ENCODE results near the gene ENTPD6.
"Not testable (repeated sequence)": the region's sequence is repeated elsewhere in the genome, so short reads cannot be mapped to it uniquely, and the experiment has no call there.

The ENTPD6 gene

GRCh38 chr20:25195014-25195961, at the start of gene ENTPD6:
Gene ENTPD6 (plus strand): TSS chr20:25195712. CDS start chr20:25206537, 10,825 bp downstream.
- peak; percentile 96 for DNase-seq (ENCODE audit: low read depth, low spot score)

- no peak for DNase-seq (ENCODE audit: low read depth, low spot score)
Observed at GRCh38 chr20:25146976-25147375, 48.5 kb upstream of the ENTPD6 start.

- no peak for DNase-seq (ENCODE audit: low read depth, low spot score)
Observed at GRCh38 chr20:25147716-25148115, 47.8 kb upstream of the ENTPD6 start.

- DNase-seq (ENCODE audit: low read depth, low spot score): peak; percentile 63
Observed at GRCh38 chr20:25148181-25148981, 47.1 kb upstream of the ENTPD6 start.

- no peak for DNase-seq (ENCODE audit: low read depth, low spot score)
Observed at GRCh38 chr20:25148982-25149846, 46.3 kb upstream of the ENTPD6 start.

- peak; percentile 67 for DNase-seq (ENCODE audit: low read depth, low spot score)
Observed at GRCh38 chr20:25150016-25150415, 45.5 kb upstream of the ENTPD6 start.

GRCh38 chr20:25158043-25158442, 37.5 kb upstream of the ENTPD6 start:
- DNase-seq (ENCODE audit: low read depth, low spot score): no peak

DNA sequence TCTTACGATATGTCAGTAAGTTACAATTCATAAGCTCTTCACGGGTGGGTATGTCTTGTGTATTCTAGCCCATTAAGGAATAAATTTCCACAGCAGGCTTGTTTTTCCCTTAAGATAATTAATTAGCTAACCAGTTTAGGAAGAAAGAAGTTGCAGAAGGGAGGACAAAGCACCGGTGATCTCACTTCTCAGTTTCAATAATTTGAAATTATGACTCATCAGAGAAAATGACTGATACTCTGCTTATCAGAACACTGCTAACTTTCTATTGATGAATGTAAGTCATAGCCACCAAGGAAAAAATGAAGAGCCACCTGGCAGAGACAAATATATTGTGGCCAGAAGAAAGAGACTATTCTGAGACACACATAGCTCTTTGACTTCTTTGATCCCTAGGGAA, 35.0 kb upstream of the ENTPD6 start:
- no peak for DNase-seq (ENCODE audit: low read depth, low spot score)

GRCh38 chr20:25160897-25161296, 34.6 kb upstream of the ENTPD6 start:
- DNase-seq (ENCODE audit: low read depth, low spot score): no peak

DNA sequence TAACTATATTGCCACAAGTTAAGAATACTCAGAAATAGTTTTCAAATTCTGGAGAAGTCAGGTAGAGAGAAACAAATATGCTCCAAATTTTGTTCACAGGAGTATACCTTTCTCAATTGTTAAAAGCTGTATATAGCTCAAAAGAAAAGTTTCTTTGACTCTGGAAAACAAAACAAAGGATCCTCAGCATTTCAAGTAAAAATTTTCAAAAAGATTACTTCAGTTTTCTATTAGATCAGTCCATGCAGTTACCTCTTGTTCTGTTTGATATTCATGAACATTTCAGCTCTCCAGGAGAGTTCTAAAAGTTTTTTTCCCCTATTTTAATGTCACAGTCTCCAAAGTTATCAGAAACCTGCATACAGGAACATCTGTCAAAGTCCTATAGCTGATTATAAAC, 30.4 kb upstream of the ENTPD6 start:
- no peak for DNase-seq (ENCODE audit: low read depth, low spot score)

DNA sequence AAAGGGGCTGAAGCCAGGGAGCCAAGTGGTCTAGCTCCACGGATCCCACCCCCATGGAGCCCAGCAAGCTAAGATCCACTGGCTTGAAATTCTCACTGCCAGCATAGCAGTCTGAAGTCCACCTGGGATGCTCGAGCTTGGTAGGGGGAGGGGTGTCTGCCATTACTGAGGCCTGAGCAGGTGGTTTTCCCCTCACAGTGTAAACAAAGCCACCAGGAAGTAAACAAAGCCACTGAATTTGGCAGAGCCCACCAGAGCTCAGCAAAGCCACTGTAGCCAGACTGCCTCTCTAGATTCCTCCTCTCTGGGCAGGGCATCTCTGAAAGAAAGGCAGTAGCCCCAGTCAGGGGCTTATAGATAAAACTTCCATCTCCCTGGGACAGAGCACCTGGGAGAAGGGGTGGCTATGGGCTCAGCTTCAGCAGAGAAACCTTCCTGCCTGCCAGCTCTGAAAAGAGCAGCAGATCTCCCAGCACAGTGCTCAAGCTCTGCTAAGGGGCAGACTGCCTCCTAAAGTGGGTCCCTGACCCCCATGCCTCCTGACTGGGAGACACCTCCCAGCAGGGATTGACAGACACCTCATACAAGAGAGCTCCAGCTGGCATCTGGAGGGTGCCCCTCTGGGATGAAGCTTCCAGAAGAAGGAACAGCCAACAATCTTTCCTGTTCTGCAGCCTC, 29.3 kb upstream of the ENTPD6 start:
- not testable (repeated sequence) for DNase-seq (ENCODE audit: low read depth, low spot score)

- DNase-seq (ENCODE audit: low read depth, low spot score): no peak
Observed at GRCh38 chr20:25173321-25173720, 22.2 kb upstream of the ENTPD6 start.

DNA sequence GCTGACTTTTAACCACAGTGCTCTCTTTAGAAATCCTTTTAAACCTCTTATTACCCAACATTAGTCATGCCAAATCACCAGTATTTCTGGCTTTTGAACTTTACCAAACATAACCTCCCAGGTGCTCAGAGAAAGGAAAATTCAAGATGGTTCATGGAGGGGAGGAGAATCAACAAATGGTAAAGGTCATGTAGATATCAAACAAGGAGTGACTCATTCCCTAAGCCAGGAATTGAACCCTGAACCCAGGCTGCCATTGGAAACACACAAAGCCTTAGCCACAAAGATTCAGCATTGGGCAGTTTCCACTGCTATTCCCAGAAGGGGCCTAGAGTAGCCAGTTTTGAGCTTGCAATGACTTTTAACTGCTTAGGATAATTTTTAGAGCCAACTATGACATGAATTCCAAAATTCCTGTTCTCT, 21.6 kb upstream of the ENTPD6 start:
- DNase-seq (ENCODE audit: low read depth, low spot score): no peak

DNA sequence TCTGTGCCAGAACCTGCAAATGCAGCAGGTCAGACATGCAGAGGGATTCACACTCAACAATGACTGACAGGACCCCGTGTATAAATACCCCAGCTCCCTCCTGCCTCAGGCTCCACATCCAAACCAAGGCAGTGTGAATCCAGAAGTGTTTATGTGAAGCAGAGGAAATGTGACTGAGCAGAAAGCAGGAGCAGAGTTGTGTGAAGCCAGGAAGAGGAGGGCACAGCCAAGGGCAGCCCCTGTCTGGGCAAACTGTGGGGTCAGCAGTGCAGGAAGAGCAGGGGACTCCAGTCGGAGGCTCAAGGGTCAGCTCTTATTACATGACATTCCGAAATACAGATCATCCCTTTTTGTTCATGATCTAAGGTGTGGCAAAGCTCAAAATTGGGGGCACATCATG, 19.3 kb upstream of the ENTPD6 start:
- DNase-seq (ENCODE audit: low read depth, low spot score): no peak

- peak; percentile 80 for DNase-seq (ENCODE audit: low read depth, low spot score)
Observed at GRCh38 chr20:25177890-25178321, 17.6 kb upstream of the ENTPD6 start.

- DNase-seq (ENCODE audit: low read depth, low spot score): peak; percentile 77
Observed at GRCh38 chr20:25178563-25179438, 16.7 kb upstream of the ENTPD6 start.

- no peak for DNase-seq (ENCODE audit: low read depth, low spot score)
Observed at GRCh38 chr20:25179439-25180089, 15.9 kb upstream of the ENTPD6 start.

GRCh38 chr20:25184391-25184790, 11.1 kb upstream of the ENTPD6 start:
- not testable (repeated sequence) for DNase-seq (ENCODE audit: low read depth, low spot score)

DNA sequence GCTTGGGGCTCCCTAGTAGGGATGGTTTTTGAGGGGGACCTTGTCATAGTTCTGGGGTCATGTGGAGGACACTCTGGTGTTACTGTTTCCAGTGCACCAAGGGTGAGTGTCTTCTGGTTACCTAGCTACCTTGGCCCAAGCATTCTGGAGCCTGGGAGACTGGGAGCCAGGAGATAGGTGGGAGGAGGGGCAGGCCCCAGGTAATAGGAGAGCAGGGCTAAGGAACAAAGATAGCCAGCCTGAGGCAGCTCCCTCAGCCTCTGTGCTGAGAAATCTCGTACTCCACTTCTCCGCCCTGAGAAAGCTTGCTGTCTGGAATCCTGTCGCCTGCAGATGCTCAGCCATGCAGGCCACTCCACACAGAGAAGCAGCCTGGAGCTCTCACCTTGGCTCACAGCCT, 8.3 kb upstream of the ENTPD6 start:
- DNase-seq (ENCODE audit: low read depth, low spot score): no peak

All from astrocyte of the hippocampus (primary cell).